HepG2 (cell line): ENCODE results near the gene CCT6A. TPM values are rescaled to one million over a fixed set of nuclear protein-coding genes. Genes with fewer than 3 reads are reported as not detected.

Experiments
- BCLAF1 ChIP-seq: fragments of 450-650 bp; IDR thresholded peaks from 2 replicates; pipeline ENCODE4 v1.6.1; 2017; ENCODE audit warnings: mild to moderate bottlenecking
- GTF3A ChIP-seq: sonication (generic); formaldehyde crosslinking; conservative IDR thresholded peaks from 2 replicates; pipeline ENCODE4 v1.4.0; 2020; ENCODE audit warnings: mild to moderate bottlenecking, missing genetic modification reagents
- MED1 ChIP-seq: sonication (generic); formaldehyde crosslinking; IDR thresholded peaks from 2 replicates; pipeline ENCODE4 v1.4.0; 2020; ENCODE audit warnings: missing genetic modification reagents
- REL ChIP-seq: sonication (generic); formaldehyde crosslinking; conservative IDR thresholded peaks from 2 replicates; pipeline ENCODE4 v1.8.0; 2022; ENCODE audit warnings: mild to moderate bottlenecking, missing genetic modification reagents, moderate library complexity
- SMC3 ChIP-seq: IDR thresholded peaks from 2 replicates; pipeline ENCODE4 v1.6.1; 2011; ENCODE audit warnings: low read length, improper control_type of control experiment
- ZFX ChIP-seq: sonication (generic); formaldehyde crosslinking; IDR thresholded peaks from 2 replicates; pipeline ENCODE4 v1.4.0; 2020; ENCODE audit warnings: mild to moderate bottlenecking, low read depth, missing genetic modification reagents, moderate library complexity
- ZNF10 ChIP-seq: sonication (generic); formaldehyde crosslinking; IDR thresholded peaks from 2 replicates; pipeline ENCODE4 v1.4.0; 2020; ENCODE audit warnings: mild to moderate bottlenecking, low read depth, missing genetic modification reagents, borderline replicate concordance
- ZNF44 ChIP-seq: sonication (generic); formaldehyde crosslinking; IDR thresholded peaks from 2 replicates; pipeline ENCODE4 v1.5.1; 2020; ENCODE audit warnings: mild to moderate bottlenecking, missing genetic modification reagents
- ZNF512 ChIP-seq: sonication (generic); formaldehyde crosslinking; IDR thresholded peaks from 2 replicates; pipeline ENCODE4 v1.4.0; 2020; ENCODE audit warnings: mild to moderate bottlenecking, missing genetic modification reagents
- ZNF644 ChIP-seq: IDR thresholded peaks from 2 replicates; pipeline ENCODE4 v1.6.1; 2016; ENCODE audit warnings: low read depth
- ZSCAN12 ChIP-seq: sonication (generic); formaldehyde crosslinking; IDR thresholded peaks from 2 replicates; pipeline ENCODE4 v1.9.0; 2021; ENCODE audit warnings: mild to moderate bottlenecking, missing genetic modification reagents
- polyA plus RNA-seq, 8 experiments: library from polyadenylated mRNA; depleted of rRNA in 3 of 8; stranded (reverse) in 7 of 8; unstranded in 1 of 8; fragments of >200 nt; fragmentation: Illumina TruSeq in 4 of 8; extraction: Trizol in 4 of 8; gene quantifications; 2 replicates each; pipeline versions ENCODE4 v1.2.1 to v1.2.3, GENCODE V29; 2011 to 2016; ENCODE audit warnings: low read depth in 4 of 8, missing spikeins in 1 of 8, mixed read lengths in 1 of 8; ENCODE audit not compliant: insufficient read depth in 1 of 8
- total RNA-seq, 5 experiments: library from RNA; depleted of rRNA; stranded (reverse); fragments of >200 nt; fragmentation: Illumina TruSeq; extraction: Trizol; gene quantifications; 2 replicates each; pipeline ENCODE4 v1.2.3, GENCODE V29; 2016; ENCODE audit warnings: low read depth in 1 of 5
- TF ChIP-seq, protein P1 (sequence below): sonication (generic); formaldehyde crosslinking; IDR thresholded peaks from 2 replicates; pipeline ENCODE4 v1.4.0; 2020; ENCODE audit warnings: mild to moderate bottlenecking, missing genetic modification reagents, borderline replicate concordance
- TF ChIP-seq, protein P2 (sequence below): sonication (generic); formaldehyde crosslinking; IDR thresholded peaks from 2 replicates; pipeline ENCODE4 v1.5.0; 2020; ENCODE audit warnings: missing genetic modification reagents, mild to moderate bottlenecking, borderline replicate concordance
- TF ChIP-seq, protein P3 (sequence below): sonication (generic); formaldehyde crosslinking; IDR thresholded peaks from 2 replicates; pipeline ENCODE4 v1.5.0; 2020; ENCODE audit warnings: missing genetic modification reagents
- TF ChIP-seq, protein P4 (sequence below): sonication (generic); formaldehyde crosslinking; IDR thresholded peaks from 2 replicates; pipeline ENCODE4 v1.5.0; 2020; ENCODE audit warnings: missing genetic modification reagents, mild to moderate bottlenecking, borderline replicate concordance

Gene CCT6A
- total and polyA plus RNA-seq, 2 of the 13 experiments (the other 11 are each of a cell fraction or from before 2014, with no cell fraction given), result 219 to 292 TPM

- no peak for TF ChIP-seq ZNF512 (CRISPR knock-in tag)
- no peak for TF ChIP-seq ZSCAN12 (CRISPR knock-in tag)
- TF ChIP-seq, protein P1, sequence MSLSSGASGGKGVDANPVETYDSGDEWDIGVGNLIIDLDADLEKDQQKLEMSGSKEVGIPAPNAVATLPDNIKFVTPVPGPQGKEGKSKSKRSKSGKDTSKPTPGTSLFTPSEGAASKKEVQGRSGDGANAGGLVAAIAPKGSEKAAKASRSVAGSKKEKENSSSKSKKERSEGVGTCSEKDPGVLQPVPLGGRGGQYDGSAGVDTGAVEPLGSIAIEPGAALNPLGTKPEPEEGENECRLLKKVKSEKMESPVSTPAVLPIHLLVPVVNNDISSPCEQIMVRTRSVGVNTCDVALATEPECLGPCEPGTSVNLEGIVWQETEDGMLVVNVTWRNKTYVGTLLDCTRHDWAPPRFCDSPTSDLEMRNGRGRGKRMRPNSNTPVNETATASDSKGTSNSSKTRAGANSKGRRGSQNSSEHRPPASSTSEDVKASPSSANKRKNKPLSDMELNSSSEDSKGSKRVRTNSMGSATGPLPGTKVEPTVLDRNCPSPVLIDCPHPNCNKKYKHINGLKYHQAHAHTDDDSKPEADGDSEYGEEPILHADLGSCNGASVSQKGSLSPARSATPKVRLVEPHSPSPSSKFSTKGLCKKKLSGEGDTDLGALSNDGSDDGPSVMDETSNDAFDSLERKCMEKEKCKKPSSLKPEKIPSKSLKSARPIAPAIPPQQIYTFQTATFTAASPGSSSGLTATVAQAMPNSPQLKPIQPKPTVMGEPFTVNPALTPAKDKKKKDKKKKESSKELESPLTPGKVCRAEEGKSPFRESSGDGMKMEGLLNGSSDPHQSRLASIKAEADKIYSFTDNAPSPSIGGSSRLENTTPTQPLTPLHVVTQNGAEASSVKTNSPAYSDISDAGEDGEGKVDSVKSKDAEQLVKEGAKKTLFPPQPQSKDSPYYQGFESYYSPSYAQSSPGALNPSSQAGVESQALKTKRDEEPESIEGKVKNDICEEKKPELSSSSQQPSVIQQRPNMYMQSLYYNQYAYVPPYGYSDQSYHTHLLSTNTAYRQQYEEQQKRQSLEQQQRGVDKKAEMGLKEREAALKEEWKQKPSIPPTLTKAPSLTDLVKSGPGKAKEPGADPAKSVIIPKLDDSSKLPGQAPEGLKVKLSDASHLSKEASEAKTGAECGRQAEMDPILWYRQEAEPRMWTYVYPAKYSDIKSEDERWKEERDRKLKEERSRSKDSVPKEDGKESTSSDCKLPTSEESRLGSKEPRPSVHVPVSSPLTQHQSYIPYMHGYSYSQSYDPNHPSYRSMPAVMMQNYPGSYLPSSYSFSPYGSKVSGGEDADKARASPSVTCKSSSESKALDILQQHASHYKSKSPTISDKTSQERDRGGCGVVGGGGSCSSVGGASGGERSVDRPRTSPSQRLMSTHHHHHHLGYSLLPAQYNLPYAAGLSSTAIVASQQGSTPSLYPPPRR (CRISPR knock-in tag), result peak; percentile 93
- peak; percentile 38; the same call in 1 of the 2 replicates for TF ChIP-seq SMC3
- TF ChIP-seq, protein P2, sequence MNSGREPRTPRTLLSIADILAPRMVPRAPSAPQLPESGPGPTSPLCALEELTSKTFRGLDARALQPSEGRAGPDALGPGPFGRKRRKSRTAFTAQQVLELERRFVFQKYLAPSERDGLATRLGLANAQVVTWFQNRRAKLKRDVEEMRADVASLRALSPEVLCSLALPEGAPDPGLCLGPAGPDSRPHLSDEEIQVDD (CRISPR knock-in tag), result no peak
- no peak for TF ChIP-seq REL (CRISPR knock-in tag)
- TF ChIP-seq MED1 (CRISPR knock-in tag), result peak; percentile 95
- no peak for TF ChIP-seq GTF3A (CRISPR knock-in tag)
- TF ChIP-seq ZNF10 (CRISPR knock-in tag), result no peak
- peak; percentile 83 for TF ChIP-seq ZFX (CRISPR knock-in tag)
- no peak for TF ChIP-seq BCLAF1
- TF ChIP-seq, protein P3, sequence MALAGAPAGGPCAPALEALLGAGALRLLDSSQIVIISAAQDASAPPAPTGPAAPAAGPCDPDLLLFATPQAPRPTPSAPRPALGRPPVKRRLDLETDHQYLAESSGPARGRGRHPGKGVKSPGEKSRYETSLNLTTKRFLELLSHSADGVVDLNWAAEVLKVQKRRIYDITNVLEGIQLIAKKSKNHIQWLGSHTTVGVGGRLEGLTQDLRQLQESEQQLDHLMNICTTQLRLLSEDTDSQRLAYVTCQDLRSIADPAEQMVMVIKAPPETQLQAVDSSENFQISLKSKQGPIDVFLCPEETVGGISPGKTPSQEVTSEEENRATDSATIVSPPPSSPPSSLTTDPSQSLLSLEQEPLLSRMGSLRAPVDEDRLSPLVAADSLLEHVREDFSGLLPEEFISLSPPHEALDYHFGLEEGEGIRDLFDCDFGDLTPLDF, result peak; percentile 67; the same call in 1 of the 2 replicates
- TF ChIP-seq, protein P4, sequence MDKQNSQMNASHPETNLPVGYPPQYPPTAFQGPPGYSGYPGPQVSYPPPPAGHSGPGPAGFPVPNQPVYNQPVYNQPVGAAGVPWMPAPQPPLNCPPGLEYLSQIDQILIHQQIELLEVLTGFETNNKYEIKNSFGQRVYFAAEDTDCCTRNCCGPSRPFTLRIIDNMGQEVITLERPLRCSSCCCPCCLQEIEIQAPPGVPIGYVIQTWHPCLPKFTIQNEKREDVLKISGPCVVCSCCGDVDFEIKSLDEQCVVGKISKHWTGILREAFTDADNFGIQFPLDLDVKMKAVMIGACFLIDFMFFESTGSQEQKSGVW (CRISPR knock-in tag), result no peak
- TF ChIP-seq ZNF44 (CRISPR knock-in tag), result no peak
- TF ChIP-seq ZNF644 (CRISPR knock-in tag), result peak; percentile 82; the same call in 1 of the 2 replicates
Measured at GRCh38 chr7:56007167-56007652, 44.4 kb upstream of the CCT6A start (continued).
